Activated CD4-positive, alpha-beta T cell treated with anti-CD3 and anti-CD28 coated beads, Interleukin-2, amount 50 U/mL, for 4 hours (primary cell): Measurements from ENCODE around the gene CPT1B.

Experiments used
- DNase-seq, 2 experiments: peaks; one replicate each; pipeline ENCODE4 v3.0.0-alpha.2; 2020

CPT1B gene

GRCh38 chr22:50584106-50585096, 6.2 kb upstream of the CPT1B start:
- DNase-seq: no peak

- DNase-seq: no peak
Measured at GRCh38 chr22:50583294-50583861, 5.2 kb upstream of the CPT1B start.

GRCh38 chr22:50582493-50583293, 4.5 kb upstream of the CPT1B start, which contains the start of gene CHKB:
Gene CHKB (minus strand): TSS chr22:50582849. CDS start chr22:50582781, 68 bp downstream.
- peak; percentile 96 to 97 for DNase-seq

GRCh38 chr22:50581950-50582492, 3.8 kb upstream of the CPT1B start:
- DNase-seq: peak in 1 of 2 experiments; percentile 28

- DNase-seq: no peak
Measured at GRCh38 chr22:50581031-50581949, 3.1 kb upstream of the CPT1B start.

- DNase-seq: no peak
Measured at GRCh38 chr22:50579752-50580151, 1.5 kb upstream of the CPT1B start.

GRCh38 chr22:50578776-50579310, 616 bp upstream of the CPT1B start:
- DNase-seq: no peak

- DNase-seq: no peak
Measured at GRCh38 chr22:50577697-50577986, 585 bp downstream of the CPT1B start.

GRCh38 chr22:50576806-50577696, 1.2 kb downstream of the CPT1B start:
- DNase-seq: no peak

GRCh38 chr22:50576070-50576469, 2.2 kb downstream of the CPT1B start:
- no peak for DNase-seq

- no peak for DNase-seq
Measured at GRCh38 chr22:50575426-50575941, 2.7 kb downstream of the CPT1B start.

- DNase-seq: no peak
Measured at GRCh38 chr22:50574383-50574755, 3.9 kb downstream of the CPT1B start.

GRCh38 chr22:50573491-50574382, 4.5 kb downstream of the CPT1B start:
- no peak for DNase-seq

- DNase-seq: no peak
Measured at GRCh38 chr22:50572965-50573364, 5.3 kb downstream of the CPT1B start.

- DNase-seq: no peak
Measured at GRCh38 chr22:50571264-50572175, 6.7 kb downstream of the CPT1B start.

GRCh38 chr22:50570861-50571260, 7.4 kb downstream of the CPT1B start:
- DNase-seq: no peak

- no peak for DNase-seq
Measured at GRCh38 chr22:50569896-50570535, 8.2 kb downstream of the CPT1B start.

GRCh38 chr22:50569041-50569459, 9.2 kb downstream of the CPT1B start:
- DNase-seq: no peak
